Thyroid gland (tissue), 4 donors: ENCODE measurements around the gene TRAK1. TPM values are rescaled to one million over a fixed set of nuclear protein-coding genes. Genes with fewer than 3 reads are reported as not detected.

Experiments
- DNase-seq, 2 donors: peaks; one replicate each; pipeline ENCODE4 v3.0.0-alpha.2; 2019
- H3K27ac ChIP-seq, 3 donors: fragments of 200-600 bp; sonication (generic); 1 replicate in 2 of 3; 2 replicates in 1 of 3; pipeline ENCODE4 v1.5.1; 2016 to 2019; ENCODE audit warnings: mild to moderate bottlenecking in 1 of 3, moderate library complexity in 1 of 3
- H3K27me3 ChIP-seq: fragments of 200-600 bp; sonication (generic); one replicate; pipeline ENCODE4 v1.5.1; 2019
- H3K36me3 ChIP-seq, 2 donors: fragments of 200-600 bp; sonication (generic); one replicate each; pipeline ENCODE4 v1.5.1; 2016 to 2019
- H3K4me1 ChIP-seq, 2 donors: fragments of 200-600 bp; sonication (generic); one replicate each; pipeline ENCODE4 v1.5.1; 2017 to 2019
- H3K4me3 ChIP-seq, 3 donors: fragments of 200-600 bp; sonication (generic); replicated peaks in 1 of 3; 1 replicate in 2 of 3; 2 replicates in 1 of 3; pipeline ENCODE4 v1.5.1; 2016; ENCODE audit warnings: mild to moderate bottlenecking in 1 of 3
- H3K9me3 ChIP-seq: fragments of 200-600 bp; sonication (generic); one replicate; pipeline ENCODE4 v1.5.1; 2017
- POLR2A ChIP-seq, 2 donors: fragments of 450-650 bp; IDR thresholded peaks; one replicate each; pipeline ENCODE4 v1.6.1; 2017; ENCODE audit warnings: antibody characterized with exemption in 2 of 2, mild to moderate bottlenecking in 2 of 2, moderate library complexity in 1 of 2
- WGBS, 2 donors: methylation state at CpG; one replicate each; pipeline ENCODE4 v1.1.5; 2017; 5-methylcytosine and 5-hydroxymethylcytosine counted together
- intact Hi-C: fragments of 100-400 bp; cut with DNase I; formaldehyde crosslinking; loops from one replicate; pipeline ENCODE4 v1.15.1; 2023
- total RNA-seq, 4 donors: library from RNA; depleted of rRNA; stranded (reverse); fragments of >200 nt; gene quantifications; one replicate each; pipeline ENCODE4 v1.2.3, GENCODE V29; 2016
- TF ChIP-seq, protein P1 (sequence below), 6 experiments: fragments of 200-600 bp in 3 of 6; fragments of 450-650 bp in 3 of 6; sonication (generic) in 3 of 6; IDR thresholded peaks; one replicate each; pipeline ENCODE4 v1.5.1; 2016 to 2019; ENCODE audit warnings: antibody characterized with exemption in 6 of 6, mild to moderate bottlenecking in 2 of 6, inconsistent platforms in 1 of 6, moderate library complexity in 1 of 6

TRAK1 gene
- total RNA-seq, 4 donors from 2014 or later, result 46.1 to 87.8 (median 76.4) TPM

- intact Hi-C loops, result no loop called here
- H3K36me3 ChIP-seq, result no peaks in the 10 kb centered on the region
- H3K9me3 ChIP-seq, result no peaks in the 10 kb centered on the region
- H3K27me3 ChIP-seq, result peaks cover 4% of the 10 kb centered on the region
- DNase-seq, result no peak
- no peak overlapping the region for H3K27ac ChIP-seq
- H3K4me3 ChIP-seq, result no peak overlapping the region
- peaks cover 10 to 20% of the 10 kb centered on the region in 2 donors for H3K4me1 ChIP-seq
- 77 to 79% methylated on average over 6 of the region's 6 CpGs for WGBS, 2 donors
- no peak for TF ChIP-seq POLR2A (IDR thresholded peaks at IDR 0.05)
- TF ChIP-seq, protein P1, sequence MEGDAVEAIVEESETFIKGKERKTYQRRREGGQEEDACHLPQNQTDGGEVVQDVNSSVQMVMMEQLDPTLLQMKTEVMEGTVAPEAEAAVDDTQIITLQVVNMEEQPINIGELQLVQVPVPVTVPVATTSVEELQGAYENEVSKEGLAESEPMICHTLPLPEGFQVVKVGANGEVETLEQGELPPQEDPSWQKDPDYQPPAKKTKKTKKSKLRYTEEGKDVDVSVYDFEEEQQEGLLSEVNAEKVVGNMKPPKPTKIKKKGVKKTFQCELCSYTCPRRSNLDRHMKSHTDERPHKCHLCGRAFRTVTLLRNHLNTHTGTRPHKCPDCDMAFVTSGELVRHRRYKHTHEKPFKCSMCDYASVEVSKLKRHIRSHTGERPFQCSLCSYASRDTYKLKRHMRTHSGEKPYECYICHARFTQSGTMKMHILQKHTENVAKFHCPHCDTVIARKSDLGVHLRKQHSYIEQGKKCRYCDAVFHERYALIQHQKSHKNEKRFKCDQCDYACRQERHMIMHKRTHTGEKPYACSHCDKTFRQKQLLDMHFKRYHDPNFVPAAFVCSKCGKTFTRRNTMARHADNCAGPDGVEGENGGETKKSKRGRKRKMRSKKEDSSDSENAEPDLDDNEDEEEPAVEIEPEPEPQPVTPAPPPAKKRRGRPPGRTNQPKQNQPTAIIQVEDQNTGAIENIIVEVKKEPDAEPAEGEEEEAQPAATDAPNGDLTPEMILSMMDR (IDR thresholded peaks at IDR 0.05), result no peak
These were observed 176.7 kb downstream of the TRAK1 start for GRCh38 chr3:42267878-42268277.

GRCh38 chr3:42269647-42270046 lies 178.5 kb downstream of the TRAK1 start:
- no peaks in the 10 kb centered on the region for H3K9me3 ChIP-seq
- WGBS, 2 donors, result 85 to 95% methylated on average over 7 of the region's 7 CpGs
- H3K36me3 ChIP-seq, result no peaks in the 10 kb centered on the region
- no peak overlapping the region for H3K27ac ChIP-seq
- peaks cover 3 to 5% of the 10 kb centered on the region in 2 donors for H3K4me1 ChIP-seq
- TF ChIP-seq, protein P1 (IDR thresholded peaks at IDR 0.05), result no peak
- no peak for TF ChIP-seq POLR2A (IDR thresholded peaks at IDR 0.05)
- H3K4me3 ChIP-seq, result no peak overlapping the region
- intact Hi-C loops, result no loop called here
- no peak for DNase-seq
- H3K27me3 ChIP-seq, result peaks cover 1% of the 10 kb centered on the region

GRCh38 chr3:42270561-42270960 lies 179.4 kb downstream of the TRAK1 start:
- no peak for DNase-seq
- TF ChIP-seq, protein P1 (IDR thresholded peaks at IDR 0.05), result no peak
- no peak for TF ChIP-seq POLR2A (IDR thresholded peaks at IDR 0.05)
- Histone ChIP-seq H3K36me3 (no peaks in the 10 kb centered on the region), H3K4me1 (no peaks in the 10 kb centered on the region), H3K27ac (no peak overlapping the region), H3K9me3 (no peaks in the 10 kb centered on the region), H3K27me3 (no peaks in the 10 kb centered on the region), H3K4me3 (no peak overlapping the region)
- 33 to 40% methylated on average over 1 of the region's 1 CpG for WGBS, 2 donors
- intact Hi-C loops, result no loop called here

DNA sequence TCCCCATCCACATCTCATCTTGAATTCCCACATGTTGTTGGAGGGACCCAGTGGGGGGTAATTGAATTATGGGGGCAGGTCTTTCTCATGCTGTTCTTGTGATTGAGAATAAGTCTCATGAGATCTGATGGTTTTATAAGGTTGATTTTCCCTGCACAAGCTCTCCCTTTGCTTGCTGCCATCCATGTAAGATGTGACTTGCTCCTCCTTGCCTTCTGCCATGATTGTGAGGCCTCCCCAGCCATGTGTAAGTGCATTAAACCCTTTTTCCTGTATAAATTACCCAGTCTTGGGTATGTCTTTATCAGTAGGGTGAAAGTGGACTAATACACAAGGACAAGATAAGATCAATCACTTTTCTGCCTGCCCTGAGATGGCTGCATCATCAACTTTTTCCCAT lies 180.6 kb downstream of the TRAK1 start:
- intact Hi-C loops, result no loop called here
- no peaks in the 10 kb centered on the region for H3K36me3 ChIP-seq
- H3K27ac ChIP-seq, result no peak overlapping the region
- no peak overlapping the region for H3K4me3 ChIP-seq
- no peaks in the 10 kb centered on the region for H3K27me3 ChIP-seq
- no peak for TF ChIP-seq POLR2A (IDR thresholded peaks at IDR 0.05)
- H3K4me1 ChIP-seq, result no peaks in the 10 kb centered on the region
- no peaks in the 10 kb centered on the region for H3K9me3 ChIP-seq
- DNase-seq, result no peak

- no peak overlapping the region for H3K4me3 ChIP-seq
- H3K27me3 ChIP-seq, result no peaks in the 10 kb centered on the region
- DNase-seq, result no peak
- intact Hi-C loops, result no loop called here
- H3K4me1 ChIP-seq, result no peaks in the 10 kb centered on the region
- H3K9me3 ChIP-seq, result no peaks in the 10 kb centered on the region
- no peaks in the 10 kb centered on the region for H3K36me3 ChIP-seq
- 49 to 53% methylated on average over 2 of the region's 2 CpGs for WGBS, 2 donors
- no peak overlapping the region for H3K27ac ChIP-seq
- no peak for TF ChIP-seq POLR2A (IDR thresholded peaks at IDR 0.05)
- TF ChIP-seq, protein P1 (IDR thresholded peaks at IDR 0.05), result no peak
These were observed 182.2 kb downstream of the TRAK1 start for GRCh38 chr3:42273361-42273760.

- TF ChIP-seq, protein P1 (IDR thresholded peaks at IDR 0.05), result no peak
- TF ChIP-seq POLR2A (IDR thresholded peaks at IDR 0.05), result no peak
- Histone ChIP-seq H3K27me3 (no peaks in the 10 kb centered on the region), H3K4me1 (no peaks in the 10 kb centered on the region), H3K36me3 (no peaks in the 10 kb centered on the region), H3K27ac (no peak overlapping the region), H3K4me3 (no peak overlapping the region), H3K9me3 (no peaks in the 10 kb centered on the region)
- intact Hi-C loops, result no loop called here
- DNase-seq, result no peak
These were observed 183.1 kb downstream of the TRAK1 start for GRCh38 chr3:42274266-42274665.
